Astrocyte of the cerebellum (primary cell): ENCODE measurements around the gene P2RY12.

ENCODE experiments used
- DNase-seq: peaks from one replicate; pipeline ENCODE4 v3.0.0-alpha.2; 2011; ENCODE audit warnings: low read depth
- H3K4me3 ChIP-seq: 2 replicates; pipeline ENCODE4 v1.5.1; 2011; ENCODE audit warnings: mild to moderate bottlenecking, low read depth, low read length, moderate library complexity
- in situ Hi-C: cut with HindIII; loops from 2 replicates; pipeline ENCODE4 v1.10.0; 2017; ENCODE audit warnings: low sequenced_read_pairs
- TF ChIP-seq, protein P1 (sequence below): IDR thresholded peaks from 2 replicates; pipeline ENCODE4 v1.5.1; 2012; ENCODE audit warnings: low read length, low read depth, moderate library complexity, mild to moderate bottlenecking; ENCODE audit errors: missing control alignments

Gene P2RY12

DNA sequence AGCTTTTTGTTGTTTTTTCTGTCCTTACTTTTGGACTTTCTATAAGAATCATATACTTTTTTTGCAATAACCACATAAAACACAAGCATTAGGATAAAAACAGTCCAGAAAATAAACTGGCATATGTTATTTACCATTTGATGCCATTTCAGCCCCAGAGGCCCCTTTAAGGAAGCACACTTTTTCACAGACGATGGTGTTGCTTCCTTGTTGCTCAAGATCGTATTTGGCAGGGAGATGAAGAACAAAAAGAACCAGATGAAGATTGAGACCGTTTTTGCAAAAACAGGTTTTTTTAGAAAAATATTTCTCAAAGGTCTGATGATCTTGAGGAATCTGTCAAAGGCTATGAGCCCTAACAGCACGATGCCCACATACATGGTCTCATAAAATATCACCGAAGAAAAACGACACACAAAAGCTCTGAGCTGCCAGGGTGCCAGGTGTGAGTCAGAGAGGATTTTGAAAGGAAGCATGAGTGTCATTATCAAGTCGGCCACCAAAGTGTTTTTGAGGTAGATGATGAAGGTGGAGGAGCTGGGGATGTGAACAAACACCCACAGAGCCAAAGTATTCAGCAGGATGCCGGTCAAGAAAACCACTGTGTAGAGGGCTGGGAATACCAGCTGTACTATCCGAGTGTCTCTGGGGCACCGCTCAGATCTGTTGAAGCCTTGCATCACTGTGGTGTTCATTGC, 56.1 kb downstream of the P2RY12 start:
- in situ Hi-C loops: no loop called here
- no peak for DNase-seq

DNA sequence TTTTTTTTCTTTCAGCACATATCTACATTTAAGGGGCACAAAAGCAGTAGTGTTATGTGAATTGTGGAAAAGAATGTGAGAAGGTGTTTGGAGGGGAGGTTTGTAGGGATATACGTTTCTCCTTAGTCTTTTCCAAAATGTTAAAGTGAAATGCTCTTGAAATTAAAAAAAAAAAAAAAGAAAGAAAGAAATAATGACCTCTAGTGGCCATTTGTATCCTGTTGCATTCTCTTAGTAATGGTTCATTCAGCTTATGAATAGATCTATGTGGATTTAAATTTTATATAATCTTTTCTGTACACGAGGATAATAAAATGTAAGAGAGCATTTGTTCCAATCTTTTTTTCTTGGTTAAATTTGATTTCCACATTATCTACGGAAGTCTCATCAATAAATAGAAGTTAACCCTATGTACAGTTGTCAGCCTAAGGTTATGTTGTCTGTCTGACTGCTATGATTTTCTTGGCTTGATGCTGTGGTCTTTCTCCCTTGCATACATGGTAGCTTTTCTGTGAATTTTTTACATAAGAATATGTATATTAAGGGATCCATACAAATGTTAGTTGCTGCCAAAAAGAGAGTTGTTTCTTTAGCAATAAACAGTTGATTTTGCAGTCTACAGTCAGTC, 56.9 kb downstream of the P2RY12 start:
- H3K4me3 ChIP-seq: no peak overlapping the region
- in situ Hi-C loops: no loop called here

More for the DNA sequence above, 56.1 kb downstream of the P2RY12 start:
- no peak overlapping the region for H3K4me3 ChIP-seq
- TF ChIP-seq, protein P1, sequence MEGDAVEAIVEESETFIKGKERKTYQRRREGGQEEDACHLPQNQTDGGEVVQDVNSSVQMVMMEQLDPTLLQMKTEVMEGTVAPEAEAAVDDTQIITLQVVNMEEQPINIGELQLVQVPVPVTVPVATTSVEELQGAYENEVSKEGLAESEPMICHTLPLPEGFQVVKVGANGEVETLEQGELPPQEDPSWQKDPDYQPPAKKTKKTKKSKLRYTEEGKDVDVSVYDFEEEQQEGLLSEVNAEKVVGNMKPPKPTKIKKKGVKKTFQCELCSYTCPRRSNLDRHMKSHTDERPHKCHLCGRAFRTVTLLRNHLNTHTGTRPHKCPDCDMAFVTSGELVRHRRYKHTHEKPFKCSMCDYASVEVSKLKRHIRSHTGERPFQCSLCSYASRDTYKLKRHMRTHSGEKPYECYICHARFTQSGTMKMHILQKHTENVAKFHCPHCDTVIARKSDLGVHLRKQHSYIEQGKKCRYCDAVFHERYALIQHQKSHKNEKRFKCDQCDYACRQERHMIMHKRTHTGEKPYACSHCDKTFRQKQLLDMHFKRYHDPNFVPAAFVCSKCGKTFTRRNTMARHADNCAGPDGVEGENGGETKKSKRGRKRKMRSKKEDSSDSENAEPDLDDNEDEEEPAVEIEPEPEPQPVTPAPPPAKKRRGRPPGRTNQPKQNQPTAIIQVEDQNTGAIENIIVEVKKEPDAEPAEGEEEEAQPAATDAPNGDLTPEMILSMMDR: no peak

DNA sequence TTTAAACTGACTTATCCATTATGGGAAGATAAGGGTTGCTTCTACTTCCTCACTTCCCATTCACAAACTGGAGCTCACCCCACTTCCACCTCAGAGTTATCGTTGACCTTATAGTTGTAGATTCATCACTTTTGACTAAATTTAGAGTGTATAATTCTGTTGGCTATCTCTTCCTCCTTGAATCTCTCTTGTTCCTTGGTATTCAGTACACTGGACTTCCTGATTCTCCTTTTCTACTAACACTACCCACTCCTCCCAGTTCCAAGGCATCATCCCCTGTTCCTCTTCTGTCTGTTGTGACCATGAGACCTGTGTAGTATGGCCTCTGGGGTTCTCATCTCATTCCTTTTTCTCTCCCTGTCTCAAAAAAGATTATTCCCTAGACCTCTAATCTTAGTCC, 62.0 kb downstream of the P2RY12 start:
- TF ChIP-seq, protein P1: no peak
- H3K4me3 ChIP-seq: no peak overlapping the region
- no peak for DNase-seq
- in situ Hi-C loops: no loop called here

More for the DNA sequence above, 56.9 kb downstream of the P2RY12 start:
- TF ChIP-seq, protein P1: peak; percentile 9
- DNase-seq: no peak

DNA sequence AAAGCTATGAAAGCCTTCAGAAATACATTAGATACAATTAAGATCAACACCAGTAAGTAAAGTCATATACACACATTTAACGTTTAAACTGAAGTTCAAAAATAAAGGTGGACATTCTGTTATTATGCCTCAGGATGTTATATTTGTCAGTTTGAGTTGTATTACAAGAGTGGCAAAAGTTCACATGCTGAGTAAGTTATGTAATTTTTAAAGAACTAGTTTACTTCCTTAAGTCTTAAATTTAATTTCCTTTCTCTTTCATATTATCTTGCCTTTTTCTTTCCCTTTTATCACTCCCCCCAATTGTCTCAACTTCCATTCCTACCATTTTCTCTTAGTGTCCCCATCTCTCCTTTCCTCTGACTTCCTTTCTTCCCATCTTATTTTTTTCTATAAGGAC, 63.0 kb downstream of the P2RY12 start:
- in situ Hi-C loops: no loop called here
- TF ChIP-seq, protein P1: no peak
- H3K4me3 ChIP-seq: no peak overlapping the region
- no peak for DNase-seq

DNA sequence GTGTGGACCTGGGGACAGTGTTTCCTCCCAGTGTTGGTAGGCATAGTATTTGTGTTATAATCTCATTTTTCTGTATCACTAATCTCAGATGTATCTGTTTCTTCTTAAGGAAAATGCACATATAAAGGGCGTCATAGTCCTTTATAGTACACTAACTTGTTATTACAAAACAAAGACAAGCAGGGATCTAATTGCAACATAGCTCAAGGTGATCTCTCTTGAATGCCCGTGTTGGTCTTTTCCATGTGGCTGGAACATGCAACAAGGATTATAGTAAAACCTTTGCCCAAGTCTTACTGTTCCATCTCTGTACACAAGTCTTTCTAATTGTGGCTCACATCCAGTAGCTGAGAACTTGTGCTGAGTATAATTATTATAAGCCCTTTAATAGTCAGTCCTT, 64.4 kb downstream of the P2RY12 start:
- no peak overlapping the region for H3K4me3 ChIP-seq
- in situ Hi-C loops: no loop called here
- no peak for DNase-seq
- TF ChIP-seq, protein P1: no peak

DNA sequence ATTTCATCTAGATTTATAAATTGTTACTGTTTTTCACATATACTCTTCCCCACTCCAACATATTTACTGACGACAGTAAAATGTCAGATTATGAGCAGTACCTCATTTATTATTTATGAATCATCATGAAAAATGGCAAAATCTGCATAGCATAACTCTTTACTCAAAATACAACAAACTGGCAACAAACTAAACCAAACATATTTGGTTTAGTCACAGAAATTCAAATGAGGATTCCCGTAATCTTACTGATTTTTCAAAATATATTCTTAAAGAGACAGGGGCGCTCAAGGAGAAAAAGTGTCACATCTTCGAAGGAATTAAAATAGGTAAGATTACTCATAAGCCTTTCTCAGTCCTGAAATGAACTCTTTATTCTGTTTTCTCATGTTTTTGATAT, 64.9 kb downstream of the P2RY12 start:
- no peak for DNase-seq
- TF ChIP-seq, protein P1: no peak
- H3K4me3 ChIP-seq: no peak overlapping the region
- in situ Hi-C loops: no loop called here
